ENCODE results near the gene KIF26B.
"Not testable (repeated sequence)": the region's sequence is repeated elsewhere in the genome, so short reads cannot be mapped to it uniquely, and the experiment has no call there.

Gene KIF26B

GRCh38 chr1:245398180-245398579, 243.4 kb downstream of the KIF26B start:
- DNase-seq: no peak

- no peak for DNase-seq
Observed at GRCh38 chr1:245401881-245402587, 247.2 kb downstream of the KIF26B start.

- not testable (repeated sequence) for DNase-seq
Observed at GRCh38 chr1:245402998-245403397, 248.2 kb downstream of the KIF26B start.

- DNase-seq: no peak
Observed at GRCh38 chr1:245404527-245404926, 249.7 kb downstream of the KIF26B start.

- no peak for DNase-seq
Observed at GRCh38 chr1:245404952-245405351, 250.2 kb downstream of the KIF26B start.

- no peak for DNase-seq
Observed at GRCh38 chr1:245406426-245406825, 251.6 kb downstream of the KIF26B start.

GRCh38 chr1:245407983-245408382, 253.2 kb downstream of the KIF26B start:
- DNase-seq: no peak

- DNase-seq: no peak
Observed at GRCh38 chr1:245409341-245410195, 254.8 kb downstream of the KIF26B start.

- no peak for DNase-seq
Observed at GRCh38 chr1:245411245-245412036, 256.7 kb downstream of the KIF26B start.

- DNase-seq: no peak
Observed at GRCh38 chr1:245412306-245412705, 257.5 kb downstream of the KIF26B start.

GRCh38 chr1:245416781-245417180, 262.0 kb downstream of the KIF26B start:
- DNase-seq: no peak

GRCh38 chr1:245418077-245418476, 263.3 kb downstream of the KIF26B start:
- DNase-seq: no peak

GRCh38 chr1:245419461-245419978, 264.7 kb downstream of the KIF26B start:
- DNase-seq: no peak

- no peak for DNase-seq
Observed at GRCh38 chr1:245419989-245420388, 265.2 kb downstream of the KIF26B start.

- no peak for DNase-seq
Observed at GRCh38 chr1:245420926-245421325, 266.1 kb downstream of the KIF26B start.

GRCh38 chr1:245428681-245429080, 273.9 kb downstream of the KIF26B start:
- DNase-seq: no peak

- DNase-seq: no peak
Observed at GRCh38 chr1:245431706-245432105, 276.9 kb downstream of the KIF26B start.

- no peak for DNase-seq
Observed at GRCh38 chr1:245432228-245432875, 277.6 kb downstream of the KIF26B start.

GRCh38 chr1:245433561-245433960, 278.8 kb downstream of the KIF26B start:
- no peak for DNase-seq

- DNase-seq: no peak
Observed at GRCh38 chr1:245434280-245434679, 279.5 kb downstream of the KIF26B start.

GRCh38 chr1:245436407-245436806, 281.6 kb downstream of the KIF26B start:
- DNase-seq: no peak

- DNase-seq: no peak
Observed at GRCh38 chr1:245437369-245438062, 282.7 kb downstream of the KIF26B start.

All from activated naive CD4-positive, alpha-beta T cell (primary cell).